ENCODE measurements around the gene C19orf44.

Gene C19orf44

DNA sequence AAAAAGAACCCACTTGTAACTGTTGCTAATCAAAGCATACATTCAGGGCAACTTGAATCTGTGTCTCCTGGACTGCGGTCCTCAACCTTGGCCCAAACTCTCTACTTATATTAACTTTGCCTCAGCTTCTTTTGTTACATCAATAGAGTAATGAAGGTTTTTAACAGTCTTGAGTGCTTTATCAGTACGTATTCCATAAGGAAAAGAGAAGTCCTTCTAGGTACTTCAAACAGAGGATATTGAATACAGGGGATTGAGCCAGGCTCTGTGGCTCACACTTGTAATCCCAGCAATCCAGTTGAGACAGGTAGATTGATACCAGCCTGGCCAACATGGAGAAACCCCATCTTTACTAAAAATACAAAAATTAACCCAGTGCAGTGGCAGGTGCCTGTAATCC is 23.2 kb upstream of the C19orf44 start:
- no peaks in the 10 kb centered on the region for H3K9me2 ChIP-seq (replicated peaks; ENCODE audit: control insufficient read depth, low read length)
- peaks cover 12% of the 10 kb centered on the region; the same call in 1 of the 2 replicates for H3K36me3 ChIP-seq (ENCODE audit: control insufficient read depth, low read length)
- TF ChIP-seq EZH2phosphoT487 (IDR thresholded peaks at IDR 0.05; ENCODE audit: borderline replicate concordance, low read length), result no peak
- TF ChIP-seq, protein P1, sequence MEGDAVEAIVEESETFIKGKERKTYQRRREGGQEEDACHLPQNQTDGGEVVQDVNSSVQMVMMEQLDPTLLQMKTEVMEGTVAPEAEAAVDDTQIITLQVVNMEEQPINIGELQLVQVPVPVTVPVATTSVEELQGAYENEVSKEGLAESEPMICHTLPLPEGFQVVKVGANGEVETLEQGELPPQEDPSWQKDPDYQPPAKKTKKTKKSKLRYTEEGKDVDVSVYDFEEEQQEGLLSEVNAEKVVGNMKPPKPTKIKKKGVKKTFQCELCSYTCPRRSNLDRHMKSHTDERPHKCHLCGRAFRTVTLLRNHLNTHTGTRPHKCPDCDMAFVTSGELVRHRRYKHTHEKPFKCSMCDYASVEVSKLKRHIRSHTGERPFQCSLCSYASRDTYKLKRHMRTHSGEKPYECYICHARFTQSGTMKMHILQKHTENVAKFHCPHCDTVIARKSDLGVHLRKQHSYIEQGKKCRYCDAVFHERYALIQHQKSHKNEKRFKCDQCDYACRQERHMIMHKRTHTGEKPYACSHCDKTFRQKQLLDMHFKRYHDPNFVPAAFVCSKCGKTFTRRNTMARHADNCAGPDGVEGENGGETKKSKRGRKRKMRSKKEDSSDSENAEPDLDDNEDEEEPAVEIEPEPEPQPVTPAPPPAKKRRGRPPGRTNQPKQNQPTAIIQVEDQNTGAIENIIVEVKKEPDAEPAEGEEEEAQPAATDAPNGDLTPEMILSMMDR (IDR thresholded peaks at IDR 0.05; ENCODE audit: low read depth, low read length, poor library complexity, severe bottlenecking), result no peak
- H3K4me2 ChIP-seq (ENCODE audit: low read length), result no peak overlapping the region
- H4K20me1 ChIP-seq (ENCODE audit: control insufficient read depth, insufficient read depth, low read depth, low read length), result peaks cover 13% of the 10 kb centered on the region; the same call in 1 of the 2 replicates
- H3K4me1 ChIP-seq (ENCODE audit: control insufficient read depth, low read length), result peaks cover 29% of the 10 kb centered on the region
- peaks cover 37% of the 10 kb centered on the region for H3K79me2 ChIP-seq (ENCODE audit: control insufficient read depth, low read length)
- no peaks in the 10 kb centered on the region for H3F3A ChIP-seq (ENCODE audit: control insufficient read depth, insufficient read depth)
- no peaks in the 10 kb centered on the region for H3K27me3 ChIP-seq (ENCODE audit: control insufficient read depth, low read length)
- H3K27ac ChIP-seq (ENCODE audit: low read depth, low read length), result no peak overlapping the region
- H3K9me3 ChIP-seq (ENCODE audit: control insufficient read depth, insufficient read depth, low read length), result no peaks in the 10 kb centered on the region; the same call in 1 of the 2 replicates
- no peak overlapping the region for H3K4me3 ChIP-seq (ENCODE audit: low read length)

DNA sequence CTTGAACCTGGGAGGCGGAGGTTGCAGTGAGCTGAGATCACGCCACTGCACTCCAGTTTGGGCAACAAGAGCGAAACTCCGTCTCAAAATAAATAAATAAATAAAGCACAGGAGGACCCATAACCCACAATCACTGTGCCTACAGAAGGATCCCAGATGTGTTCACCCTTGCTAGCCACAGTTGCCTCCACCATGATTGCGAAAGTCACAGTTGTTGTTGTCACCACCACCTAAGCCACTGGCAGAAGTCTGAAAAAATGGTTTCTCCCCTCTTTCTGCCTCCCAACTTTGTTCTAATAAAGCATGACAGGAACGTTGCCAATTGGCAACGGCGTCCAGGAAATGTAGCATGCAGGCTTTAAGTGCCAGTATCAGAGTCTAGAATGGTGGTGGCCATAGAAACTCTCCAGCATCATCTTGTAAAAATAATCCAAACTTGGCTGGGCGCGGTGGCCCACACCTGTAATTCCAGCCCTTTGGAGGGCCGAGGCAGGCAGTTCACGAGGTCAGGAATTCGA is 22.3 kb upstream of the C19orf44 start:
- Histone ChIP-seq H3K27ac (ENCODE audit: low read depth, low read length) (no peak overlapping the region), H3K79me2 (ENCODE audit: control insufficient read depth, low read length) (peaks cover 28% of the 10 kb centered on the region), H3F3A (ENCODE audit: control insufficient read depth, insufficient read depth) (no peaks in the 10 kb centered on the region), H3K27me3 (ENCODE audit: control insufficient read depth, low read length) (no peaks in the 10 kb centered on the region), H3K9me2 (replicated peaks; ENCODE audit: control insufficient read depth, low read length) (no peaks in the 10 kb centered on the region), H4K20me1 (ENCODE audit: control insufficient read depth, insufficient read depth, low read depth, low read length) (peaks cover 13% of the 10 kb centered on the region; the same call in 1 of the 2 replicates), H3K4me3 (ENCODE audit: low read length) (no peak overlapping the region), H3K36me3 (ENCODE audit: control insufficient read depth, low read length) (peaks cover 9% of the 10 kb centered on the region; the same call in 1 of the 2 replicates), H3K9me3 (ENCODE audit: control insufficient read depth, insufficient read depth, low read length) (no peaks in the 10 kb centered on the region; the same call in 1 of the 2 replicates), H3K4me2 (ENCODE audit: low read length) (no peak overlapping the region), H3K4me1 (ENCODE audit: control insufficient read depth, low read length) (peaks cover 26% of the 10 kb centered on the region)
- TF ChIP-seq EZH2phosphoT487 (IDR thresholded peaks at IDR 0.05; ENCODE audit: borderline replicate concordance, low read length), result no peak
- TF ChIP-seq, protein P1 (IDR thresholded peaks at IDR 0.05; ENCODE audit: low read depth, low read length, poor library complexity, severe bottlenecking), result no peak

DNA sequence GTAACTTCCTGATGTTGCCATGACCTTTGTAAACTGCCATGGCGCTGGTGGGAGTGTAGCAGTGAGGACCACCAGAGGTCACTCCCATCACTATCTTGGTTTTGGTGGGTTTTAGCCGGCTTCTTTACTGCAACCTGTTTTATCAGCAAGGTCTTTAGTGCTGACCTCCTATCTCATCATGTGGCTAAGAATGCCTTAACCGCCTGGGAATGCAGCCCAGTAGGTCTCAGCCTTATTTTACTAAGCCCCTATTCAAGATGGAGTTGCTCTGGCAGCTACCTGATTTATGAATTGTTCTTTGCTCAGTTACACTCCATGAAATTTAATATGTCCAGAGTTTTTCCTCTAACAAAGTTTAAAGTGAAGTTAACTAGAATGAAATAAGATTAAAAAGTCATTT is 19.8 kb upstream of the C19orf44 start:
- H3K4me1 ChIP-seq (ENCODE audit: control insufficient read depth, low read length), result peaks cover 4% of the 10 kb centered on the region; the same call in 1 of the 2 replicates
- H3K4me2 ChIP-seq (ENCODE audit: low read length), result no peak overlapping the region
- no peak overlapping the region for H3K4me3 ChIP-seq (ENCODE audit: low read length)
- H3K36me3 ChIP-seq (ENCODE audit: control insufficient read depth, low read length), result no peaks in the 10 kb centered on the region
- TF ChIP-seq, protein P1 (IDR thresholded peaks at IDR 0.05; ENCODE audit: low read depth, low read length, poor library complexity, severe bottlenecking), result no peak
- TF ChIP-seq EZH2phosphoT487 (IDR thresholded peaks at IDR 0.05; ENCODE audit: borderline replicate concordance, low read length), result no peak
- H4K20me1 ChIP-seq (ENCODE audit: control insufficient read depth, insufficient read depth, low read depth, low read length), result no peaks in the 10 kb centered on the region
- H3K9me3 ChIP-seq (ENCODE audit: control insufficient read depth, insufficient read depth, low read length), result no peaks in the 10 kb centered on the region; the same call in 1 of the 2 replicates
- no peaks in the 10 kb centered on the region for H3F3A ChIP-seq (ENCODE audit: control insufficient read depth, insufficient read depth)
- no peak overlapping the region for H3K27ac ChIP-seq (ENCODE audit: low read depth, low read length)
- H3K27me3 ChIP-seq (ENCODE audit: control insufficient read depth, low read length), result no peaks in the 10 kb centered on the region
- peaks cover 3% of the 10 kb centered on the region for H3K79me2 ChIP-seq (ENCODE audit: control insufficient read depth, low read length)
- no peaks in the 10 kb centered on the region for H3K9me2 ChIP-seq (replicated peaks; ENCODE audit: control insufficient read depth, low read length)

Data from DOHH2 (cell line).